LNCAP (cell line): ENCODE results near the gene LMBR1.

Experiments used
- CTCF ChIP-seq: fragments of 450-650 bp; IDR thresholded peaks from 2 replicates; pipeline ENCODE4 v1.5.1; 2017; ENCODE audit warnings: mild to moderate bottlenecking

LMBR1 gene

GRCh38 chr7:156820445-156821063, 72.4 kb downstream of the LMBR1 start:
- TF ChIP-seq CTCF, result peak; percentile 32; the same call in 1 of the 2 replicates

- no peak for TF ChIP-seq CTCF
These were observed 73.2 kb downstream of the LMBR1 start for GRCh38 chr7:156819733-156820295.

- no peak for TF ChIP-seq CTCF
These were observed 74.8 kb downstream of the LMBR1 start for GRCh38 chr7:156818133-156818532.

- TF ChIP-seq CTCF, result peak; percentile 69
These were observed 75.9 kb downstream of the LMBR1 start for GRCh38 chr7:156816943-156817572.

GRCh38 chr7:156811706-156812105, 81.3 kb downstream of the LMBR1 start:
- TF ChIP-seq CTCF, result no peak

- no peak for TF ChIP-seq CTCF
These were observed 90.8 kb downstream of the LMBR1 start for GRCh38 chr7:156802214-156802613.

GRCh38 chr7:156795415-156795814, 97.6 kb downstream of the LMBR1 start:
- TF ChIP-seq CTCF, result no peak
